BJ (cell line): ENCODE data around the gene VAPB. TPM values are rescaled to one million over a fixed set of nuclear protein-coding genes. Genes with fewer than 3 reads are reported as not detected.

Experiments used
- CTCF ChIA-PET: fragments of 350-600 bp; formaldehyde crosslinking; extraction: SDS; loops from one replicate; lab custom pipeline; 2021; ENCODE audit warnings: antibody characterized with exemption, inconsistent platforms; lab: Yijun Ruan, JAX
- POLR2A ChIA-PET: fragments of 300-600 bp; sonication (Branson Sonifier 250); formaldehyde crosslinking; extraction: SDS; loops from one replicate; lab custom pipeline; 2021; ENCODE audit warnings: antibody characterized with exemption; lab: Charles Lee
- DNase-seq: peaks from one replicate; pipeline ENCODE4 v3.0.0-alpha.2; 2011; ENCODE audit warnings: low read depth
- H3K27me3 ChIP-seq: 2 replicates; pipeline ENCODE4 v1.6.0; 2011; ENCODE audit warnings: low read length; ENCODE audit not compliant: control insufficient read depth, insufficient read depth
- H3K36me3 ChIP-seq: 2 replicates; pipeline ENCODE4 v1.5.1; 2011; ENCODE audit warnings: low read length; ENCODE audit not compliant: control insufficient read depth, insufficient read depth
- H3K4me3 ChIP-seq: 2 replicates; pipeline ENCODE4 v1.5.1; 2011; ENCODE audit warnings: low read depth, mild to moderate bottlenecking, control low read depth, low read length
- polyA minus RNA-seq: library from RNA; depleted of rRNA, polyadenylated mRNA; stranded (reverse); fragments of >200 nt; gene quantifications from 2 replicates; pipeline ENCODE4 v1.2.3, GENCODE V29; 2011; rRNA and poly(A)+ RNA removed
- polyA plus RNA-seq: library from polyadenylated mRNA; depleted of rRNA; stranded (reverse); fragments of >200 nt; gene quantifications from 2 replicates; pipeline ENCODE4 v1.2.3, GENCODE V29; 2011; rRNA removed
- TF ChIP-seq, protein P1 (sequence below): IDR thresholded peaks from 2 replicates; pipeline ENCODE4 v1.5.1; 2011; ENCODE audit warnings: low read depth, mild to moderate bottlenecking, control low read depth, inconsistent platforms, low read length, moderate library complexity; ENCODE audit not compliant: insufficient read depth

VAPB gene, protein sequence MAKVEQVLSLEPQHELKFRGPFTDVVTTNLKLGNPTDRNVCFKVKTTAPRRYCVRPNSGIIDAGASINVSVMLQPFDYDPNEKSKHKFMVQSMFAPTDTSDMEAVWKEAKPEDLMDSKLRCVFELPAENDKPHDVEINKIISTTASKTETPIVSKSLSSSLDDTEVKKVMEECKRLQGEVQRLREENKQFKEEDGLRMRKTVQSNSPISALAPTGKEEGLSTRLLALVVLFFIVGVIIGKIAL
- polyA plus RNA-seq (21.1 and 28.0 TPM in 2 replicates), polyA minus RNA-seq (19.1 and 20.4 TPM in 2 replicates)

DNA sequence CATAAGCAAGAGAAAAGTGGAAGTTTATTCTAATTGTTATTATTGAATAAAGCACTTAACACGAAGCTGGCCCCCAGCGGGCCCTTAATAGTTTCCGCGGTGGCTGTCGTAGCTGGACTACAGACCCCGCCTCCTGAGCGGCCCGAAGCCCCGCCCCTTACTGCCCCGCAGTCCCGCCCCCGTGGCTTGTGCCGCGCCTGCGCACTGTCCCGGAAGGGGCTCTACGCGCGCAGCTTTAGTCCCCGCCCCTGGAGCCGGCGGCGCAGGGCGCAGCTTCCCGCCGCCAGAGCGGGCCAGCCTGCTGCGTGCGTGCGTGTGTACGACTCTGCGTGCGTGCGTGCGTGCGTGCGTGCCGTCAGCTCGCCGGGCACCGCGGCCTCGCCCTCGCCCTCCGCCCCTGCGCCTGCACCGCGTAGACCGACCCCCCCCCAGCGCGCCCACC lies at the start of gene VAPB:
Gene VAPB, plus strand, starts transcription at position 348 of the 442 bp plus-strand sequence. CDS start 231 bp downstream, outside the sequence.
- ChIA-PET CTCF (interaction anchor here (1.3 kb wide), 2 partner anchors 8 to 152 kb away, joined by 4 to 5 read pairs; no protein-coding TSS in a partner anchor), POLR2A (interaction anchor here (0.6 to 0.7 kb wide), 3 partner anchors 58 to 105 kb away, joined by 3 to 4 read pairs (median 4); no protein-coding TSS in a partner anchor)
- peak; percentile 68 for DNase-seq
- Histone ChIP-seq H3K36me3 (0 out of 2 replicates have a peak, but pooled peaks cover 1% of the 10 kb centered on the region), H3K4me3 (peak within 1 kb of the TSS; percentile 93), H3K27me3 (no peaks in the 10 kb centered on the region)
- TF ChIP-seq, protein P1, sequence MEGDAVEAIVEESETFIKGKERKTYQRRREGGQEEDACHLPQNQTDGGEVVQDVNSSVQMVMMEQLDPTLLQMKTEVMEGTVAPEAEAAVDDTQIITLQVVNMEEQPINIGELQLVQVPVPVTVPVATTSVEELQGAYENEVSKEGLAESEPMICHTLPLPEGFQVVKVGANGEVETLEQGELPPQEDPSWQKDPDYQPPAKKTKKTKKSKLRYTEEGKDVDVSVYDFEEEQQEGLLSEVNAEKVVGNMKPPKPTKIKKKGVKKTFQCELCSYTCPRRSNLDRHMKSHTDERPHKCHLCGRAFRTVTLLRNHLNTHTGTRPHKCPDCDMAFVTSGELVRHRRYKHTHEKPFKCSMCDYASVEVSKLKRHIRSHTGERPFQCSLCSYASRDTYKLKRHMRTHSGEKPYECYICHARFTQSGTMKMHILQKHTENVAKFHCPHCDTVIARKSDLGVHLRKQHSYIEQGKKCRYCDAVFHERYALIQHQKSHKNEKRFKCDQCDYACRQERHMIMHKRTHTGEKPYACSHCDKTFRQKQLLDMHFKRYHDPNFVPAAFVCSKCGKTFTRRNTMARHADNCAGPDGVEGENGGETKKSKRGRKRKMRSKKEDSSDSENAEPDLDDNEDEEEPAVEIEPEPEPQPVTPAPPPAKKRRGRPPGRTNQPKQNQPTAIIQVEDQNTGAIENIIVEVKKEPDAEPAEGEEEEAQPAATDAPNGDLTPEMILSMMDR = no peak

DNA sequence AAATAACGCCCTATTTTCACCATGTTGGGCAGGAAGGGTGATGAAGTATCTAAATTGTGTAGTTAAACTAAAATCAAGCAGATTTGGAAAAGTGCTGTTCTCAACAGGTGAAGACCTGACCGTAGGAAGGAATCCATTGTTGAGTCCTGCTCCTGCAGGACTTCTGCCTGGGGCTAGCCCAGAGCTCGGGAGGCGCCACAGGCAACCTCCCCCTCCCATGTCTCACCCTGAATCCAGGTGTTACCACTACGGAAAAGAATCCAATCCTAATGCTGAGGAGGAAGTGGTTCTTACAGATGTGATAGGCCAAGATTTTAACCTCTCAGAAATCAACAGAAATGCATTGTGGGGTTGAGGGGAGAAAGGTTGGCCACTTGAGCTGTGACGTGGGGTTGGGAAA lies 49.3 kb upstream of the VAPB start:
- POLR2A ChIA-PET = no interaction called here
- H3K4me3 ChIP-seq = no peak overlapping the region
- TF ChIP-seq, protein P1 = no peak
- CTCF ChIA-PET = interaction anchor here (0.6 kb wide), 1 partner anchor 415 kb away, joined by 4 read pairs; no protein-coding TSS in a partner anchor
- H3K36me3 ChIP-seq = no peaks in the 10 kb centered on the region; the same call in none of the 2 replicates
- DNase-seq = no peak
- H3K27me3 ChIP-seq = no peaks in the 10 kb centered on the region

DNA sequence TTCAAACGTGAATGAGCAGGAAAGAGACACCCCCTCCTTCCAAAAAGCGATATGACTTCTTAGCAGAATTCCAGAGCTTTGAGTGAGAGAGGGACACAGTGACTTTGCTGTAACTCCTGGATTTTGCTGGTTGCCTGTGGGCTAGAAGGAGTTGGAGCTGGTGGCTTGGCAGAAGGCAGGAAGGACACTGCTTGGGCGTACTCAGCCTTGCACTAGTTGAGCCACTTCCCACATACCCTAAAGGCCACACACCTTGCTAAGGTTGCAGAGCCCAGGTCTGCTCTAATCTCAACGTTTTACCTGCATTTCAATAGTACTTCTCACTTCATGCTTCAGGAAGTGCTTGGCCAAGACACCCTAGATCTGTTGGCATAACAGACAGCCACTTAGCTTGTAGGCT lies 48.9 kb upstream of the VAPB start:
- no peaks in the 10 kb centered on the region; the same call in none of the 2 replicates for H3K36me3 ChIP-seq
- H3K27me3 ChIP-seq = no peaks in the 10 kb centered on the region
- DNase-seq = no peak
- TF ChIP-seq, protein P1 = no peak
- CTCF ChIA-PET = interaction anchor here (0.6 kb wide), 1 partner anchor 415 kb away, joined by 4 read pairs; no protein-coding TSS in a partner anchor
- POLR2A ChIA-PET = no interaction called here
- H3K4me3 ChIP-seq = no peak overlapping the region

DNA sequence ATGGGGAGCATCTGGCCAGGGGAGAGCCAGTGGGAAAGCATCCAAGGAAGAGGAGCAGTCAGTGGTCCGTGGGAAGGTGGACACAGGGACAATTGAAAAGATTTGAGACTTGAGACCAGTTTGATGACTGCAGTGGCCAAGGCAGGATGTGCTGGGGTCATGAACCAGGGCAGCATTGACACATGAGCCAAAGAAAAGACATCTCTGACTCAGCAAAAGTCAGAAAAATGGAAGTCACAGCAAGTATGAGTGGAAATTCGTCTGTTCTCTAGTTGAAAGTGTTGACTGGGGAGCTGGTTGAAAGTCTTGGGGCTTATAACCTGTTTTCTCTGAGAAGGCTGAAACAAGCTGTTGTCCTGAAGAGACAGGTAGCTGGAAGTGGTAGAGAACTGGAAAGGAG lies 48.2 kb upstream of the VAPB start:
- Histone ChIP-seq H3K27me3 (no peaks in the 10 kb centered on the region), H3K36me3 (peaks cover 4% of the 10 kb centered on the region), H3K4me3 (no peak overlapping the region)
- DNase-seq = no peak
- CTCF ChIA-PET = no interaction called here
- POLR2A ChIA-PET = no interaction called here
- TF ChIP-seq, protein P1 = no peak

DNA sequence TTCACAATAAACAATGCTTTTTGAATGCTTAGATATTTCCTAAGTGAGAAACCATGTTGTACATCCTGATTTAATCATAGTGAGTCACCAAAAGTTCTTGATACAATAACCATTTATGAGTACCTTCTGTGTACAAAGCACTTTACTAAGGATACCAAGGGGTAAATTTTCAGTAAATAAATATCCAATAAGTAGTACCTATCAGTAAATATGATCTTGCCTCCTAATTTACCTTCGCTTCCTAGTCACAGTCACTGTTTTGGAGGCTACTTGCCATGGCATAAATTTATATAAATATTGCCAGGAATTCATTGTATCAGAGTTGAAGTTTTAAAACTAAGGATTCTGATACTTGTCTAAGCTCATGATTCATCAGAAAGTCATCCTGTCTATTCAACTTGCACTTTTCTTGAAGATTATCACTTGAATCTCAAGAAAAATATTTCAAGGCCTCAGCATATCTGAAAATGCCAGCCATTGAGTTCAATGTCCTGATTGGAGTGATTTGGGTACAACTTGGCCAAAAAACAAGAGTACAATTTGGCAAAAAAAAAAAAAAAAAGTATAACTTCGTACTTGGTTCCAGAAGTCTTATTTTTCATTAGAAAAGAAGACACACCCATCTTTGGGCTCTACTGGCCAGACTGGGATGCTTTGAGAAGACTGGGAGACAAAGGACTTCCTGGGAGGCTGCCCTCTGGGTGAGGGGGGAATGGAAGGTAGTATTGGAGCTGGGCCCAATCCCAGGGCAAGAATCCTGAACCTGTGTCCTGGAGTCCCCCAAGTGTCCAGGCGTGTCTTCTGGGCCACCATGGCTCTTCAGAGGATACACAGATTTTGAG lies 46.7 kb upstream of the VAPB start:
- peak; percentile 23 for DNase-seq
- Histone ChIP-seq H3K27me3 (no peaks in the 10 kb centered on the region), H3K36me3 (peaks cover 9% of the 10 kb centered on the region), H3K4me3 (no peak overlapping the region)
- ChIA-PET POLR2A (interaction anchor here (0.6 kb wide), 1 partner anchor 55 kb away, joined by 5 read pairs; no protein-coding TSS in a partner anchor), CTCF (interaction anchor here (0.6 to 1.1 kb wide), 3 partner anchors 12 to 72 kb away, joined by 3 read pairs; no protein-coding TSS in a partner anchor)
- TF ChIP-seq, protein P1 = no peak
